Measurements from ENCODE around the gene FOXRED2.
"Not testable (repeated sequence)": the region's sequence is repeated elsewhere in the genome, so short reads cannot be mapped to it uniquely, and the experiment has no call there.

DNA sequence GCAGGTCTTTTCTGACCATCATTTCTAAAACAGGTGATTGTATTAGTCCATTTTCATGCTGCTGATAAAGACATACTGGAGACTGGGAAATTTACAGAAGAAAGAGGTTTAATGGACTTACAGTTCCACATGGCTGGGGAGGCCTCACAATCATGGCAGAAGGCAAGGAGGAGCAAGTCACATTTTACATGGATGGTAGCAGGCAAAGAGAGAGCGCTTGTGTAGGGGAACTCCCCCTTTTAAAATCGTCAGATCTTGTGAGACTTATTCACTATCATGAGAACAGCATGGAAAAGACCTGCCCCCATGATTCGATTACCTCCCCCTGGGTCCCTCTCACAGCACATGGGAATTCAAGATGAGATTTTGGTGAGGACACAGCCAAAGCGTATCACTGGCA lies 26.5 kb upstream of the FOXRED2 start:
- not testable (repeated sequence) for TF ChIP-seq POLR2A (IDR thresholded peaks at IDR 0.05; ENCODE audit: control extremely low read depth in 1 of 2, low read depth in 2 of 2, low read length in 2 of 2); CTCF (IDR thresholded peaks at IDR 0.05; ENCODE audit: control extremely low read depth in 1 of 3, insufficient read depth in 1 of 3, low read depth in 1 of 3, low read length in 3 of 3); EZH2 (IDR thresholded peaks at IDR 0.05; ENCODE audit: low read depth, low read length, severe bottlenecking); MAX (IDR thresholded peaks at IDR 0.05)
